ENCODE results near the gene DRAM2.

The DRAM2 gene

DNA sequence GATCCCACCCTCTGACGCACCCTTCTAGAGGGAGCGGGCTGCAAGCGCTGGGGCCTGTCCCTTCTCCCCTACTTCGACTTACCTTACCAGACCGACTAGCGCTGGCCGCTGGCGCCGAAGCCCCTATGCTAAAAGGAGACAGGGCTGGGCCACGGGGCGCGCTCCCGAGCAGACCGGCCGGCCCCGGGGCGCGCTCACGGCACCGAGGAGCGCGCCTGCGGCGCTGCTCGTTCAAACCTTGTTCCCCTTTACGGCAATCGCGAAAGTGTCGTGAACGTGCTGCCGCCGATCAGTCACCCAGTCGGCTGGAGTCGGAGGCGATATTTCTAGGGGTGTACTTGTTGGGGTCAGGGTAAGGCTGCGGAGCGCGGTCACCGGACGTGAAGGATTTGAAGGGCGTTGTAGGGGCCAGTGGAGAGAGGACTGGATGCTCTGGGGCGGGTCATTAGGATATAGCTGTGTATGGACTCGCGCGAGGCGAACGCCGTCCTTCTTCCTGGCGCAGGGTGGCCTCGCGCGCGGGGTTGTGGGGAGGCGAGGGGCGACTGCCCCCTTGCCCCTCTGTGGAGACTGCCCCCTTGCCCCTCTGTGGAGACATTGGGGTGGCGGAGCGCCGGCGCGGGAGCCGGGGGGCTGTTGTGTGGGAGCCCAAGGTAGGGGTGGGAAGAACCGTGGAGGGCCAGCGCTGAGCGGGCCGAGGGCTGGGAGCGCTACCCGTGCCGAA lies at the start of gene DRAM2, which contains the start of gene CEPT1:
Gene DRAM2 (minus strand): TSS at position 138 of the 724 bp plus-strand sequence. CDS start 8,539 bp downstream, outside the sequence.
Gene CEPT1 (plus strand): TSS at position 268 of the 724 bp plus-strand sequence. CDS start 7,492 bp downstream, outside the sequence.
- DNase-seq, result peak; percentile 95

- no peak for DNase-seq
Measured at GRCh38 chr1:111184663-111185062, 44.8 kb upstream of the DRAM2 start.

DNA sequence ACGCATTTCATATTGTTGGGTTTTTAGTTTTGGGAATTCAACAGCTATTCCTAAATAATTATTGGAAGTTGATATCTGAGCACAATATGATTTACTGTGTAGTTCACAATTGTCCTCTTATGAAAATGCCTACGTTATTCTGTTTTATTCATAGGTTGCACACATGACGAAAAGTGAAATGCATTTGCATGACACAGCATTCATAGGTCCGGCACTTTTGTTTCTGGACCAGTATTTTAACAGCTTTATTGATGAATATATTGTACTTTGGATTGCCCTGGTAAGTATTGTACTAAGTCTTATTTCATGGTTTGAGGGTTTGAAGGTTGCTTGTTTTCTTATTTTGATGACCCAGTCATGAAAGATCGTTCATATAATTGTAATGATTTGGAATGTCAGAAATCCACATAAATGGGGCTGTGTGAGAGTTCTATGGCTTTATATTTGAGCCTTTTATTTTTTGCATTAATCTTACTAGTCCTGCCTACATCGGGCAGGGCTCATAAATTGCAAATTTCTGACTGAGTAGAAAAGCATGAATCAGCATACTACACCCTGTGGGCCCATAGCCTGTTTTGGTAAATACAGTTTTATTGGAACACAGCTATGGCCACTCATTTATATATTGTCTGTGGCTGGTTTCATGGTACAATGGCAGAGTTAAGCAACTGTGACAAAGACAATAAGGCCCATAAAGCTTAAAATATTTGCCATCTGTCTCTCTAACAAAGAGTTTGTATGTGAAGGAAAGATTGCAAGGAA lies 43.6 kb upstream of the DRAM2 start:
- DNase-seq, result no peak

DNA sequence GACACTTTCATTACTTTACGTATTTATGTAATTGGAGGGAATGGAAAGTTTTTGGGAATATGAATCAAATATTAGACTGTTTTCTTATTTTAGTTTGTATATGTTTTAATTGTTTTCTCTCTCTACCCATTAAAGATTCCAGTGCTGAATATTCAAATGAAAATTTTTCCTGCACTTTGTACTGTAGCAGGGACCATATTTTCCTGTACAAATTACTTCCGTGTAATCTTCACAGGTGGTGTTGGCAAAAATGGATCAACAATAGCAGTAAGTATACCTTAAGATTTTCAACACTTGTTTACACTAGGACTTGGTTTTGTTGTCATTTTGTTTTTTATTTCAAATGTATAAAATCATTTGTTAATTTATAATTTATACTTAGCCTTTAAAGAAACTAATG lies 42.2 kb upstream of the DRAM2 start:
- no peak for DNase-seq

- DNase-seq, result no peak
Measured at GRCh38 chr1:111179968-111180533, 40.2 kb upstream of the DRAM2 start.

GRCh38 chr1:111176678-111177077 lies 36.8 kb upstream of the DRAM2 start:
- DNase-seq, result no peak

GRCh38 chr1:111175349-111175748 lies 35.5 kb upstream of the DRAM2 start:
- DNase-seq, result no peak

DNA sequence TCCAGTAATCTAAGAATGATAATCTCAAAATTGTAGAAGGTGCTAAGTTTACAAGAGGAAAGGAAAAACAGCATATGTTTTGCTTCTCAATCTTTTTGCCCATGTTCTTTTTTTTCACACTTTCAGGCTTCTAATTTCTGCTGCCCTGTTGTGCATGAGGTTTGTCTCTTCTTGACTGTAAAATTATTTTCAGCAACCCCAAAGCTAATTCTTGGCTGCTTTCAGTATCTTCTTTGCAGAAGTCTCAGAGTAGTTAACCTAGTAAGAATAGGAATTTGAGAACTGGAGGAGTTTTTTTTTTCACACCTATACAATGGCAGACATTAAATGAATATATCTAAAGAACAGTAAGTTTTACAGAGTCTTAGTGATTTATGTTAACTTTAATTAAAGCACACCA lies 34.2 kb upstream of the DRAM2 start:
- no peak for DNase-seq

- DNase-seq, result no peak
Measured at GRCh38 chr1:111172463-111172862, 32.6 kb upstream of the DRAM2 start.

DNA sequence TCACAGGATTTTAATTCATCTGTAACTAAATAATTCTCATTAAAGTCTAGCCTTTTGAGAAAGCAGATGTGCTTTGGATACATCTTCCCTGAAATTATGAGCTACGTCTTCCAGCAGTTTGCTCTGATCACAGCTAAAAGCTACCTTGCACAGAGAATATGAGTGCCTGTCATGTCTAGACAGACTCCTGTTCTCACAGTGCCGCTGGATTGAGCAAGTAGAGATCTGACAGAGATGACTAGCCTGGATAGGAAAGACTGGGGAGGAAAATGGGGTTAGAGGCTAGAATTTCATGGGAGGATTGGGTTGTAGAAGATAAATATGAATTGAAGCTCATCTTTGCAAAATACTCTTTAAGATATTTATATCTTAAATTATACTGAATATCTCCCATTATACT lies 24.3 kb upstream of the DRAM2 start:
- DNase-seq, result no peak

DNA sequence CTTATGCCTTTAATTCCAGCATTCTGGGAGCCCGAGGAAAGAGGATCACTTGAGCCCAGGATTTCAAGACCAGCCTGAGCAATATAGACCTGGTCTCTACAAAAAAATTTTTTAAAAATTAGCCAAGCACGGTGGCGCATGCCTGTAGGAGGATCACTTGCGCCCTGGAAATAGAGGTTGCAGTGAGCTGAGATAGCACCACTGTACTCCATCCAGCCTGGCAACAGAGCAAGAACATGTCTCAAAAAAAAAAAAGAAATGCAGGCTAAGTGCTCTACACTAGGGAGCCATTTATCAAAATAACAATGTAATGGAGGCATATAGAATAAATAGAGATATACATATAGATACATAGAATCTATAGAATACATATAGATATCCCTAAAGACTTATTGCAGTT lies 23.5 kb upstream of the DRAM2 start:
- DNase-seq, result no peak

- DNase-seq, result no peak
Measured at GRCh38 chr1:111162488-111162880, 22.6 kb upstream of the DRAM2 start.

- no peak for DNase-seq
Measured at GRCh38 chr1:111161843-111162487, 22.1 kb upstream of the DRAM2 start.

DNA sequence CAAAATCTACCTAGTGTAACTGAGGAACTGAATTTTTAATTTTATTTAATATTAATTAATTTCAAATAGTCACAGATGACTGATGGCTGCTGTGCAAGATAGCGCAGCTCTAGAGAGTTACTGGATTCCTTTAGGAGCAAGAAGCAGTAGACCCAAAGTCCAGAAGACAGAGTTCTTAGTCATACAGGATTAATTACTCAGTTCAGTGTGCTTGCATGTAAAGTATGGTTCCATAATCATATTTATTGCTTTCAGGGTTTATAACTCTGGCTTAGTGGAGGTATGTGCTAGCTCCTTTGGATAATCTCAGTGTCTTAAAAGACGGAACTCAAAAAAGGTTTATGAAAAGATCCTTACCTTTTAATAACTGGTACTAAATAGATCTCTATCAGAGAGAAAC lies 17.5 kb upstream of the DRAM2 start:
- DNase-seq, result no peak

DNA sequence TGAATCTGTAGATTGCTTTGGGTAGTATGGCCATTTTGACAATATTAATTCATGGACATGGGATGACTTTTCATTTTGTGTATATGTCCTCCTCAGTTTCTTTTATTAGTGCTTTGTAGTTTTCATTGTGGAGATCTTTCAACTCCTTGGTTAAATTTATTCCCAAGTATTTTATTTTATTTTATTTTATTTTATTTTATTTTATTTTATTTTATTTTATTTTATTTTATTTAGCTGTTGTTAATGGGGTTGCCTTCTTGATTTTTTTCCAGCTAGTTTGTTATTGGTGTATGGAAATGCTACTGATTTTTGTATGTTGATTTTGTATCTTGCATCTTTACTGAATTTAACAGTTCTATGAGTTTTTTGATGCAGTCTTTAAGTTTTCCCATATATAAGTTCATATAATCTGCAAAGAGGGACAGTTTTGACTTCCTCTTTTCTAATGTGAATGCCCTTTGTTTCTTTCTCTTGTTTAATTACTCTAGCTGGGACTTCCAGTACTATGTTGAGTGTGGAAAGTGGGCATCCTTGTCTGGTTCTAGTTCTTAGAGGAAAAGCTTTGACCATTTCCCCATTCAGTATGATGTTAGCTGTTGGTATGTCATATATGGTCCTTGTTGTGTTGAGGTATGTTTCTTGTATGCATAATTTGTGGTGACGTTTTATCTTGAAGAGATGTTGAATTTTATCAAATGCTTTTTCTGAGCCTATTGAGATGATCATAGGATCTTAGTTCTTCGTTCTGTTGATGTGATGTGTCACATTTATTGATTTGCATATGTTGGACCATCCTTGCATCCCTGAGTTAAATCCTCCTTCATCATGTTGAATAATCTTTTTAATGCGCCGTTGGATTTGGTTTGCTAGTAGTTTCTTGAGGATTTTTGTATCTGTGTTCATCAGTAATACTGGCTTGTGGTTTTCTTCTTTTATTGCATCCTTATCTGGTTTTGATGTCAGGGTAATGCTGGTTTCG lies 14.4 kb upstream of the DRAM2 start:
- DNase-seq, result no peak

GRCh38 chr1:111151838-111152237 lies 11.9 kb upstream of the DRAM2 start:
- no peak for DNase-seq

DNA sequence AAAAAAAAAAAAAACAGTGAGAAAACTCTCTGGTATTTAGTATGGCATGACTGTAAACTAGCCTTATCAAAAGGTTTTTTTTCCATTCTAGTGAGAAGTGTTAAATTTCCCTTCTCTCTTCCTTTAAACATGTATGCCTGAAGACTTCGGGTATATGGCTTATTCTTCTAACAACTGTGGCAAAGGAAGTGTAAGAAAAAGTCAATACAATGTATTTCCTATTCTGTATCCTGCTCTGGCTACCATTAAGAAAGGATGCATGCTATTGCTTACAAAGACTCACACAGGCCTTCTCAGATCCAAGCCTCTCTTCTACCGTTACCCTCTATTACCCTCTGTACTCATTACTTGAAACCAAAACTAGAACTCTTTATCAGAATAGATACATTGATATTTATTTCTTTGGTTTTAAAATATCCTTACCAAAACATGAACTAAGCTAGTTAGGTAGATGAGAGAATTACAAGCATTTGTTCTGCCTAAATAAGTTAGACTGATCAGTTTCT lies 8.5 kb upstream of the DRAM2 start:
- no peak for DNase-seq

- DNase-seq, result no peak
Measured at GRCh38 chr1:111147948-111148347, 8.1 kb upstream of the DRAM2 start.

- DNase-seq, result no peak
Measured at GRCh38 chr1:111145963-111146768, 6.3 kb upstream of the DRAM2 start.

DNA sequence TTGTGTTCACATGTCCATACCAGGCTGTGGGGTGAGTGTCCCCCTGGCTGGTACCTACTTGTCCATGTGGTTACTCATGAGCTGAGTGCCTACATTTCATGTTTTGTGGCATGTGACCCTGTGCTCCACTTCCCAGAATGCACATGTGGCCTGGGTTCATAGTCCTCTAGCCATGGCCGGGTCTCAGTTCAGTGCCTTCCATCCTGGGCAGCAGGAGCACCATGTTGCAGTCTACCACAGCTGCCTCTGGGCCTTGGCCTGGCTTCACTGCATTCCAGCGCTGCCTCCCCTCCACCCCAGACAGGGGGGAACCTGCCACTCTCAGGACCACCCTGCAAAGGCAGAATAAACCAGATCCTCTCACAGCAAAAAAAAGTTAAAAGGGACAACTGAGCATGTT lies 5.6 kb upstream of the DRAM2 start:
- no peak for DNase-seq

GRCh38 chr1:111142356-111142975 lies 2.6 kb upstream of the DRAM2 start:
- no peak for DNase-seq

Measured in left hindlimb (tissue), 1 donor.